ENCODE data around the gene DLGAP1. TPM values are rescaled to one million over a fixed set of nuclear protein-coding genes. Genes with fewer than 3 reads are reported as not detected.

Gene DLGAP1
- total and polyA plus RNA-seq, 2 of the 13 experiments (the other 11 are each of a cell fraction or from before 2014, with no cell fraction given) = 0.01 TPM; not detected in 1

GRCh38 chr18:3593904-3594759 lies 861.0 kb downstream of the DLGAP1 start (continued):
- no peak for TF ChIP-seq HMGXB3 (CRISPR knock-in tag; IDR thresholded peaks at IDR 0.05; ENCODE audit: borderline replicate concordance)
- no peak for TF ChIP-seq ERF (CRISPR knock-in tag; IDR thresholded peaks at IDR 0.05)
- TF ChIP-seq NFE2L1 (CRISPR knock-in tag; IDR thresholded peaks at IDR 0.05; ENCODE audit: borderline replicate concordance) = no peak
- TF ChIP-seq HDAC1 (CRISPR knock-in tag; IDR thresholded peaks at IDR 0.05) = 0 out of 2 replicates have a peak, but pooled peaks have one; percentile 37
- no peak for TF ChIP-seq THAP7 (CRISPR knock-in tag; IDR thresholded peaks at IDR 0.05)
- no peak for TF ChIP-seq ZNF547 (CRISPR knock-in tag; IDR thresholded peaks at IDR 0.05)
- no peak for TF ChIP-seq ZC3H13 (CRISPR knock-in tag; IDR thresholded peaks at IDR 0.05)
- no peak for TF ChIP-seq TBP (CRISPR knock-in tag; IDR thresholded peaks at IDR 0.05)
- TF ChIP-seq ZNF629 (CRISPR knock-in tag; conservative IDR thresholded peaks at IDR 0.05) = no peak
- TF ChIP-seq GZF1 (CRISPR knock-in tag; IDR thresholded peaks at IDR 0.05) = no peak
- no peak for TF ChIP-seq ZNF720 (CRISPR knock-in tag; IDR thresholded peaks at IDR 0.05)
- no peak for TF ChIP-seq SIN3B (IDR thresholded peaks at IDR 0.05; ENCODE audit: low read length)
- TF ChIP-seq ZMYM4 (CRISPR knock-in tag; IDR thresholded peaks at IDR 0.05) = no peak
- TF ChIP-seq ZFP36 (IDR thresholded peaks at IDR 0.05; ENCODE audit: borderline replicate concordance, low read depth, low read length, partially characterized antibody) = no peak
- TF ChIP-seq TCF7 (IDR thresholded peaks at IDR 0.05; ENCODE audit: low read depth) = no peak
- TF ChIP-seq ZNF441 (CRISPR knock-in tag; IDR thresholded peaks at IDR 0.05; ENCODE audit: borderline replicate concordance) = no peak
- no peak for TF ChIP-seq SP1 (IDR thresholded peaks at IDR 0.05)
- TF ChIP-seq SP1 (CRISPR knock-in tag; IDR thresholded peaks at IDR 0.05) = no peak
- no peak for TF ChIP-seq CHCHD3 (CRISPR knock-in tag; IDR thresholded peaks at IDR 0.05)
- no peak for TF ChIP-seq PRDM10 (CRISPR knock-in tag; IDR thresholded peaks at IDR 0.05; ENCODE audit: low read depth)
- TF ChIP-seq SIN3A (IDR thresholded peaks at IDR 0.05; ENCODE audit: borderline replicate concordance, low read depth, low read length) = no peak

Measured in HepG2 (cell line).